BJ (cell line): ENCODE measurements around the gene TBX4. TPM values are rescaled to one million over a fixed set of nuclear protein-coding genes. Genes with fewer than 3 reads are reported as not detected.

ENCODE experiments used
- CTCF ChIA-PET: fragments of 350-600 bp; formaldehyde crosslinking; extraction: SDS; loops from one replicate; lab custom pipeline; 2021; ENCODE audit warnings: antibody characterized with exemption, inconsistent platforms; lab: Yijun Ruan, JAX
- POLR2A ChIA-PET: fragments of 300-600 bp; sonication (Branson Sonifier 250); formaldehyde crosslinking; extraction: SDS; loops from one replicate; lab custom pipeline; 2021; ENCODE audit warnings: antibody characterized with exemption; lab: Charles Lee
- DNase-seq: peaks from one replicate; pipeline ENCODE4 v3.0.0-alpha.2; 2011; ENCODE audit warnings: low read depth
- H3K27me3 ChIP-seq: 2 replicates; pipeline ENCODE4 v1.6.0; 2011; ENCODE audit warnings: low read length; ENCODE audit not compliant: control insufficient read depth, insufficient read depth
- H3K36me3 ChIP-seq: 2 replicates; pipeline ENCODE4 v1.5.1; 2011; ENCODE audit warnings: low read length; ENCODE audit not compliant: control insufficient read depth, insufficient read depth
- H3K4me3 ChIP-seq: 2 replicates; pipeline ENCODE4 v1.5.1; 2011; ENCODE audit warnings: low read depth, mild to moderate bottlenecking, control low read depth, low read length
- CTCF ChIP-seq: IDR thresholded peaks from 2 replicates; pipeline ENCODE4 v1.5.1; 2011; ENCODE audit warnings: low read depth, mild to moderate bottlenecking, control low read depth, inconsistent platforms, low read length, moderate library complexity; ENCODE audit not compliant: insufficient read depth
- polyA plus RNA-seq: library from polyadenylated mRNA; depleted of rRNA; stranded (reverse); fragments of >200 nt; gene quantifications from 2 replicates; pipeline ENCODE4 v1.2.3, GENCODE V29; 2011

Gene TBX4
- polyA plus RNA-seq, 1 experiment, result 3.7 TPM

GRCh38 chr17:61458421-61459141, 6.4 kb downstream of the TBX4 start:
- H3K36me3 ChIP-seq, result no peaks in the 10 kb centered on the region
- TF ChIP-seq CTCF, result no peak
- no peak overlapping the region for H3K4me3 ChIP-seq
- DNase-seq, result no peak
- ChIA-PET CTCF (no interaction called here), POLR2A (interaction anchor here (0.6 kb wide), 1 partner anchor 9 kb away, joined by 3 read pairs; no protein-coding TSS in a partner anchor)
- peaks cover 49% of the 10 kb centered on the region for H3K27me3 ChIP-seq

GRCh38 chr17:61459142-61459809, 7.1 kb downstream of the TBX4 start:
- H3K36me3 ChIP-seq, result no peaks in the 10 kb centered on the region
- POLR2A ChIA-PET, result interaction anchor here (0.6 kb wide), 1 partner anchor 10 kb away, joined by 3 read pairs; no protein-coding TSS in a partner anchor
- DNase-seq, result no peak
- peaks cover 47% of the 10 kb centered on the region for H3K27me3 ChIP-seq
- CTCF ChIA-PET, result no interaction called here
- H3K4me3 ChIP-seq, result no peak overlapping the region
- no peak for TF ChIP-seq CTCF

GRCh38 chr17:61459939-61460718, 7.9 kb downstream of the TBX4 start:
- H3K4me3 ChIP-seq, result no peak overlapping the region
- H3K36me3 ChIP-seq, result no peaks in the 10 kb centered on the region
- ChIA-PET CTCF (interaction anchor here (0.7 to 1.2 kb wide), 2 partner anchors 11 to 33 kb away, joined by 3 to 5 read pairs; no protein-coding TSS in a partner anchor), POLR2A (interaction anchor here (0.6 kb wide), 1 partner anchor 13 kb away, joined by 5 read pairs; no protein-coding TSS in a partner anchor)
- no peak for TF ChIP-seq CTCF
- peaks cover 39% of the 10 kb centered on the region for H3K27me3 ChIP-seq
- no peak for DNase-seq

GRCh38 chr17:61460796-61461585, 8.8 kb downstream of the TBX4 start:
- DNase-seq, result no peak
- Histone ChIP-seq H3K27me3 (peaks cover 31% of the 10 kb centered on the region), H3K36me3 (no peaks in the 10 kb centered on the region), H3K4me3 (no peak overlapping the region)
- ChIA-PET CTCF (interaction anchor here (1.1 to 3.1 kb wide), 5 partner anchors 12 to 90 kb away, joined by 3 to 17 read pairs (median 3); no protein-coding TSS in a partner anchor), POLR2A (no interaction called here)
- TF ChIP-seq CTCF, result no peak
